GM12865 (cell line): ENCODE measurements around the gene SLC35F1.

Source experiments
- DNase-seq: peaks from one replicate; pipeline ENCODE4 v3.0.0; 2010; ENCODE audit warnings: low read depth
- H3K4me3 ChIP-seq: 2 replicates; pipeline ENCODE4 v1.5.1; 2011; ENCODE audit warnings: mild to moderate bottlenecking, low read depth, low read length, control low read depth
- CTCF ChIP-seq: IDR thresholded peaks from 2 replicates; pipeline ENCODE4 v1.5.1; 2011; ENCODE audit warnings: low read length, control low read depth, low read depth, inconsistent platforms; ENCODE audit not compliant: insufficient read depth; ENCODE audit errors: missing control alignments

SLC35F1 gene

GRCh38 chr6:118163542-118163941 is 256.5 kb downstream of the SLC35F1 start:
- TF ChIP-seq CTCF: no peak
- DNase-seq: no peak

GRCh38 chr6:118165500-118165899 is 258.4 kb downstream of the SLC35F1 start:
- no peak overlapping the region for H3K4me3 ChIP-seq
- no peak for DNase-seq
- TF ChIP-seq CTCF: no peak

More at GRCh38 chr6:118163542-118163941, 256.5 kb downstream of the SLC35F1 start:
- H3K4me3 ChIP-seq: no peak overlapping the region

- DNase-seq: no peak
- no peak for TF ChIP-seq CTCF
Measured at GRCh38 chr6:118168421-118168820, 261.4 kb downstream of the SLC35F1 start.

GRCh38 chr6:118171852-118172251 is 264.8 kb downstream of the SLC35F1 start:
- TF ChIP-seq CTCF: no peak
- DNase-seq: no peak
- H3K4me3 ChIP-seq: no peak overlapping the region

More at GRCh38 chr6:118168421-118168820, 261.4 kb downstream of the SLC35F1 start:
- no peak overlapping the region for H3K4me3 ChIP-seq

GRCh38 chr6:118174071-118174470 is 267.0 kb downstream of the SLC35F1 start:
- no peak overlapping the region for H3K4me3 ChIP-seq
- TF ChIP-seq CTCF: no peak
- DNase-seq: no peak

- no peak for DNase-seq
- TF ChIP-seq CTCF: no peak
- no peak overlapping the region for H3K4me3 ChIP-seq
Measured at GRCh38 chr6:118177720-118178119, 270.7 kb downstream of the SLC35F1 start.

- no peak for DNase-seq
- TF ChIP-seq CTCF: no peak
- no peak overlapping the region for H3K4me3 ChIP-seq
Measured at GRCh38 chr6:118179048-118179447, 272.0 kb downstream of the SLC35F1 start.
